SH-SY5Y (cell line): ENCODE results near the gene KIF2A.

Source experiments
- GATA2 ChIP-seq: IDR thresholded peaks from 2 replicates; pipeline ENCODE4 v1.6.1; 2011; ENCODE audit warnings: mild to moderate bottlenecking, low read depth, low read length
- GATA3 ChIP-seq: IDR thresholded peaks from 2 replicates; pipeline ENCODE4 v1.6.1; 2011; ENCODE audit warnings: low read depth, mild to moderate bottlenecking, low read length, moderate library complexity

DNA sequence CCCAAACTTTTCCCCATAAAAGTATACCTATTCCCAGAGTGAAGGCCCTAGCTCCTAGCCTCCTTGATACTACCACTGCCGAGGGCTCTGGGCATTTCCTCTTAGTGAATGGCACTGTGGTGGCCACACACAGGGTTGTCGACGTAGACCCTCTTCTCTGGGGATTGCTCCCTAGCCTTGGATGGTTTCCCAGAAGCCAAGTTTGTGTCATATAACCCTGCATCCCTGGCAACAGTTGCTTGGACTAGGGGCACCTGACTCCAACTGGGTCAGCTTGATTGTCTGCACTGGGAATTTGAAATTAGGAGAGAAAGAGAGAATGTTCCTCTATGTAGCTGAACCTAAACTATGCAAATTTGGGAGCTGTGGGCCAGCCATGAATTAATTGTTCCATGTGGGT lies 32.3 kb upstream of the KIF2A start:
- no peak for TF ChIP-seq GATA2
- TF ChIP-seq GATA3: no peak
